Measurements from ENCODE around the gene C6. TPM values are rescaled to one million over a fixed set of nuclear protein-coding genes. Genes with fewer than 3 reads are reported as not detected.
"Not testable (repeated sequence)": the region's sequence is repeated elsewhere in the genome, so short reads cannot be mapped to it uniquely, and the experiment has no call there.

C6 gene
- total RNA-seq: 6.8 TPM
- long read RNA-seq, partial matches to known transcripts: 3 of 15 reads
- long read RNA-seq, other reads (novel, unspliced or antisense): 12 of 15 reads

- DNase-seq (ENCODE audit: low spot score): no peak
Measured at GRCh38 chr5:41213340-41213739, at the start of gene C6. TSS of gene C6 (minus strand) at chr5:41213532. CDS start at chr5:41203230, 10,302 bp downstream.

GRCh38 chr5:41256400-41256799, 43.1 kb upstream of the C6 start:
- DNase-seq (ENCODE audit: low spot score): no peak

- no peak for DNase-seq (ENCODE audit: low spot score)
Measured at GRCh38 chr5:41253109-41253508, 39.8 kb upstream of the C6 start.

DNA sequence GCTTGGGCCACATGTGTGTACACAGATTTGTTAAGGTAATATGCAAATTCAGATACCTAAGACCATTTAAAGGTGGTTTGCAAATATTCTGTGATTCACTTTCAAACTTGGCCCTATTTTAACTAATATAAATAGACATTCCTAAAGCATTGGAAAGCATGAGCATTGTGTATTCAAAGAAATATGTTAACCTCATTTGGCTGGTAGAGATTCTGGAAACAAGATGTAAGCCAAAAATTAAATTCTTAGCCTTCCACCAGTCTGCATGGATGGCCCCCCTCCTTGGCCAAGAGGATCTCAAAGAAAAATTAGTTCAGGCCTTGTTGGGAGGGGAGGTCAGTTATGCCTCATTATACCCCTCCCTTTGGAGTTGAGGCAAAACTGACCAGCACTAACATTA, 38.7 kb upstream of the C6 start:
- no peak for DNase-seq (ENCODE audit: low spot score)

- no peak for DNase-seq (ENCODE audit: low spot score)
Measured at GRCh38 chr5:41250351-41250987, 37.1 kb upstream of the C6 start.

GRCh38 chr5:41247135-41247534, 33.8 kb upstream of the C6 start:
- no peak for DNase-seq (ENCODE audit: low spot score)

GRCh38 chr5:41246376-41246775, 33.0 kb upstream of the C6 start:
- DNase-seq (ENCODE audit: low spot score): no peak

- DNase-seq (ENCODE audit: low spot score): no peak
Measured at GRCh38 chr5:41243558-41243957, 30.2 kb upstream of the C6 start.

DNA sequence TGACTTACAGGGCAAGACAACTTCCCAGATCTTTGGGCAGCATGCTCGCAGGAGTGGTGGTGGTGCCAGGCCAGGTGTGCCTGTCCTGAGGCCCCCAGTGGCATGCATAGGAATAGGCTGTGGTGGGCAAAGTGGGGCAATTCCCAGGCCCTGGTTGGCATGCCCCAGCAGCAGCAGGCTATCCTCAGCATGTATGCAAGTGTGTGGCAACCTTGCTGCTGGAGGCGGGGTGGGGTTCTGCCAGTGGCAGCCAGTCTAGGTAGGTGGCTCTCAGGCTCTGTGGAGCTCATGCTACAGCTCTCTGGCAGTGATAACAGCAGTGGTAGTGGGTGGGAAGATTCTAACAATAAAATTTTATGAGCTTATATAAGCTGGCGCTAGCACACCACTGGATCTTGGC, 27.7 kb upstream of the C6 start:
- DNase-seq (ENCODE audit: low spot score): no peak

DNA sequence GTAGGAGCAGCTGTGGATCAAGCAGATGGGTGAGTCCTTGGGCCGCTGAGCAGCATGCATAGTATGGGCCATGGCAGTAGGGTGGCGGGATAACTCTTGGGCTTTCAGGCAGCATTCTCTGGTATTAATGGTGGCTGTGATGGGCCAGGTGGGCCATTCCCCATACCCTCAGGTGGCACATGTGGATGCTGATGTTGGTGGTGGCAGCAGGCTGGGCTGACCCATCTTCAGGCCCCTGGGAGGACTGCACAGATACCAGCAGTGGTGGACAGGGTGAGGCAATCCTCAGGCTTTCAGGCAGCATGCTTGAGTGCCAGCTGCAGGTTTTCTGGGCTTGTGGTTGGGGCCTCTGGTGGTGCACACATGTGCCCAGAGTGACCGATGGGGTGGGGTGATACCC, 27.1 kb upstream of the C6 start:
- no peak for DNase-seq (ENCODE audit: low spot score)

GRCh38 chr5:41234475-41234874, 21.1 kb upstream of the C6 start:
- DNase-seq (ENCODE audit: low spot score): no peak

GRCh38 chr5:41232797-41233196, 19.5 kb upstream of the C6 start:
- DNase-seq (ENCODE audit: low spot score): no peak

GRCh38 chr5:41230276-41230675, 16.9 kb upstream of the C6 start:
- DNase-seq (ENCODE audit: low spot score): not testable (repeated sequence)

DNA sequence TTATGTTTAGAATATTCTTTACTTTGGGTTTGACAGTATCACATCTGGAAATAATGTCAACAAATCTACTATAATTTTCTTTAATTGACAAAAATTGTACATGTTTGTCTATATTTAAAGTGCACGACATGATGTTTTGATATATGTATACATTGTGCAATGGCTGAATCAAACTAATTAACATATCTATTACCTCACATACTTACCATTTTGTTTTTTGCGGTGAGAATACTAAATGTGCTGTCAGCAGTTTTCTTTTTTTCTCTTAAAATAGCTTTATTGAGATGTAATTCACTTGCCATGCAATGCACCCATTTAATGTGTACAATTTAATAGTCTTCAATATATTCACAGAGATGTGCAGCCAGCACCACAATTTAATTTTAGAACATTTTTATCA, 10.6 kb upstream of the C6 start:
- no peak for DNase-seq (ENCODE audit: low spot score)

GRCh38 chr5:41219658-41220269, 6.4 kb upstream of the C6 start:
- no peak for DNase-seq (ENCODE audit: low spot score)

- DNase-seq (ENCODE audit: low spot score): no peak
Measured at GRCh38 chr5:41218929-41219657, 5.8 kb upstream of the C6 start.

- DNase-seq (ENCODE audit: low spot score): no peak
Measured at GRCh38 chr5:41214182-41214581, 850 bp upstream of the C6 start.

DNA sequence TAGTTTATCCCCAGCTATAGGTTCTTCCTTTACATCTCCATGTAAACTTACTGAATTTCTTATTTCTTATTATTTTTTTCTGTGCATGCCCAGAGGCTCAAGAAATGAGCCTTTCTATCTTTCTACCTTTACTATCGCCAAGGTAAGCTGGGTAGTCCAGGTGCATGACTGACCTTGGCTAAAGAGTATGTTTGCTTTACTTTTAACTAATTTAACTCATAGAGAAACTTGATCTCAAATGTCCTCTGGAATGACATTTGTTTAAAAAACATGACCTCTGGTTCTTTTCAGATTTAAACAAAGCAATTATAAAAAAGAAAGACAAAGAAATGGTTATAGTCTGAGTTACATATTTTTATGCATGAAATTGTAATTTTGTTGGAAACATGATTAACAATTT, 397 bp downstream of the C6 start:
- no peak for DNase-seq (ENCODE audit: low spot score)

DNA sequence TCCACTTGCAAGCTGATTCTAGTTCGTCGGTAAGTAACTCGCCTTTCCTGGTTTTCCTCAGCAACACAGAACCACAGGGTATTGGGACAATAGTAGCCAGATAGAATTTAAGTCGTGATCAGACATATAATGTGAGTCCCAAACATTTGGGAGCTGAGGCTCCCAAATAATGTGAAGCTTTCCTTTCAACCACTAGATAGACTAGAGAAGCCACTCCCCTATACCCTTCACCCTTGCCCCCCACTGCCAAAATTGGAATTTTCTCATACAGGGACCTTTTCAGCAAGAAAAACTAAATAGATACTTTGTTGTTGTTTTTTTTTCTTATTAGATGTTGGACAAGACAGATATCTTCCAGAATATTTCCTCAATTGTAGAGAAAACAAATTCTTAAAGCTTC, 1.9 kb downstream of the C6 start:
- DNase-seq (ENCODE audit: low spot score): no peak

DNA sequence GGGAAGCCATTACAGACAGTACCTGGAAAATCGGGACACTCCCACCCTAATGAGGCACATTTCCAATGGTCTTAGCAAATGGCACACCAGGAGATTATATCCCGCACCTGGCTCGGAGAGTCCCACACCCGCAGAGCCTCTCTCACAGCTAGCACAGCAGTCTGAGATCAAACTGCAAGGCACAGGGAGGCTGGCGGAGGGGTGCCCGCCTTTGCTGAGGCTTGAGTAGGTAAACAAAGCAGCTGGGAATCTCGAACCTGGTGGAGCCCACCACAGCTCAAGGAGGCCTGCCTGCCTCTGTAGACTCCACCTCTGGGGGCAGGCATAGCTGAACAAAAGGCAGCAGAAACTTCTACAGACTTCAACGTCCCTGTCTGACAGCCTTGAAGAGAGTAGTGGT, 7.9 kb downstream of the C6 start:
- DNase-seq (ENCODE audit: low spot score): not testable (repeated sequence)

- no peak for DNase-seq (ENCODE audit: low spot score)
Measured at GRCh38 chr5:41203033-41203432, 10.3 kb downstream of the C6 start.

GRCh38 chr5:41201082-41201772, 12.1 kb downstream of the C6 start:
- no peak for DNase-seq (ENCODE audit: low spot score)
